ENCODE measurements around the gene COL9A2. TPM values are rescaled to one million over a fixed set of nuclear protein-coding genes. Genes with fewer than 3 reads are reported as not detected.

Gene COL9A2
- total and polyA plus RNA-seq, 7 donors = 0.99 to 19.6 (median 1.6) TPM

GRCh38 chr1:40300651-40301050, 16.4 kb downstream of the COL9A2 start:
- H3K4me3 ChIP-seq = no peak overlapping the region
- no peaks in the 10 kb centered on the region for H3K4me1 ChIP-seq
- peaks cover 0 to 15% (median 11%) of the 10 kb centered on the region in 3 donors for H3K27me3 ChIP-seq
- DNase-seq = no peak
- intact Hi-C loops (cut with DNase I) = no loop called here
- TF ChIP-seq CTCF (IDR thresholded peaks at IDR 0.05) (no peak), POLR2AphosphoS5 (IDR thresholded peaks at IDR 0.05) (no peak), POLR2A (IDR thresholded peaks at IDR 0.05) (no peak), EP300 (IDR thresholded peaks at IDR 0.05) (no peak)
- no peaks in the 10 kb centered on the region for H3K9me3 ChIP-seq
- H3K36me3 ChIP-seq = no peaks in the 10 kb centered on the region
- WGBS, 2 donors = 94 to 95% methylated on average over 9 of the region's 9 CpGs
- H3K27ac ChIP-seq = no peak overlapping the region

GRCh38 chr1:40300249-40300567, 16.9 kb downstream of the COL9A2 start:
- 88 to 96% methylated on average over 1 of the region's 1 CpG for WGBS, 2 donors
- intact Hi-C loops (cut with DNase I) = no loop called here
- peaks cover 0 to 15% (median 11%) of the 10 kb centered on the region in 3 donors for H3K27me3 ChIP-seq
- DNase-seq = no peak
- H3K27ac ChIP-seq = no peak overlapping the region
- no peak overlapping the region for H3K4me3 ChIP-seq
- H3K9me3 ChIP-seq = no peaks in the 10 kb centered on the region
- no peaks in the 10 kb centered on the region for H3K36me3 ChIP-seq
- no peaks in the 10 kb centered on the region for H3K4me1 ChIP-seq
- TF ChIP-seq POLR2A (IDR thresholded peaks at IDR 0.05) = no peak
- no peak for TF ChIP-seq CTCF (IDR thresholded peaks at IDR 0.05)
- no peak for TF ChIP-seq EP300 (IDR thresholded peaks at IDR 0.05)
- TF ChIP-seq POLR2AphosphoS5 (IDR thresholded peaks at IDR 0.05) = no peak

- Histone ChIP-seq H3K27ac (no peak overlapping the region), H3K27me3 (peaks cover 0 to 13% (median 10%) of the 10 kb centered on the region in 3 donors), H3K36me3 (peaks cover 0 to 4% (median 0%) of the 10 kb centered on the region in 4 donors), H3K4me1 (no peaks in the 10 kb centered on the region), H3K9me3 (no peaks in the 10 kb centered on the region), H3K4me3 (no peak overlapping the region)
- DNase-seq = no peak
- WGBS, 2 donors = 70 to 76% methylated on average over 8 of the region's 8 CpGs
- intact Hi-C loops (cut with DNase I) = no loop called here
- TF ChIP-seq POLR2A (IDR thresholded peaks at IDR 0.05) (no peak), POLR2AphosphoS5 (IDR thresholded peaks at IDR 0.05) (no peak), CTCF (IDR thresholded peaks at IDR 0.05) (no peak), EP300 (IDR thresholded peaks at IDR 0.05) (no peak)
Observed at GRCh38 chr1:40299366-40300248, 17.5 kb downstream of the COL9A2 start.

GRCh38 chr1:40291293-40291692, 25.8 kb downstream of the COL9A2 start:
- no peaks in the 10 kb centered on the region for H3K27me3 ChIP-seq
- no peak overlapping the region for H3K27ac ChIP-seq
- H3K4me1 ChIP-seq = no peaks in the 10 kb centered on the region
- peaks cover 23 to 87% (median 31%) of the 10 kb centered on the region in 4 donors for H3K36me3 ChIP-seq
- no peak for DNase-seq
- intact Hi-C loops (cut with DNase I) = no loop called here
- WGBS, 2 donors = 89% methylated on average over 2 of the region's 2 CpGs
- TF ChIP-seq POLR2AphosphoS5 (IDR thresholded peaks at IDR 0.05) (no peak), CTCF (IDR thresholded peaks at IDR 0.05) (no peak), EP300 (IDR thresholded peaks at IDR 0.05) (no peak), POLR2A (IDR thresholded peaks at IDR 0.05) (no peak)
- no peak overlapping the region for H3K4me3 ChIP-seq
- no peaks in the 10 kb centered on the region for H3K9me3 ChIP-seq
